WTC11 (cell line): ENCODE measurements around the gene ARHGAP15.

ENCODE experiments used
- ATF3 ChIP-seq: sonication (generic); formaldehyde crosslinking; conservative IDR thresholded peaks from 2 replicates; pipeline ENCODE4 v1.8.1; 2022; ENCODE audit warnings: mild to moderate bottlenecking, missing genetic modification reagents
- CTCF ChIP-seq: fragments of 200-600 bp; IDR thresholded peaks from 2 replicates; pipeline ENCODE4 v1.8.0; 2022; ENCODE audit warnings: antibody characterized with exemption
- FOXK1 ChIP-seq: sonication (generic); formaldehyde crosslinking; IDR thresholded peaks from 2 replicates; pipeline ENCODE4 v1.8.0; 2022; ENCODE audit warnings: mild to moderate bottlenecking, moderate library complexity, missing genetic modification reagents
- JAZF1 ChIP-seq: fragments of 250-450 bp; sonication (Bioruptor Pico); IDR thresholded peaks from 2 replicates; pipeline ENCODE4 v1.9.0; 2021; ENCODE audit warnings: moderate library complexity, mild to moderate bottlenecking, inconsistent platforms
- TEAD4 ChIP-seq: sonication (generic); formaldehyde crosslinking; IDR thresholded peaks from 2 replicates; pipeline ENCODE4 v1.8.0; 2022; ENCODE audit warnings: mild to moderate bottlenecking, missing genetic modification reagents
- USF2 ChIP-seq: sonication (generic); formaldehyde crosslinking; IDR thresholded peaks from 2 replicates; pipeline ENCODE4 v1.8.1; 2023; ENCODE audit warnings: mild to moderate bottlenecking, missing genetic modification reagents, moderate library complexity
- ZBTB43 ChIP-seq: sonication (generic); formaldehyde crosslinking; IDR thresholded peaks from 2 replicates; pipeline ENCODE4 v1.8.1; 2023; ENCODE audit warnings: mild to moderate bottlenecking, missing genetic modification reagents
- ZNF121 ChIP-seq: sonication (generic); formaldehyde crosslinking; IDR thresholded peaks from 2 replicates; pipeline ENCODE4 v1.8.0; 2023; ENCODE audit warnings: missing genetic modification reagents

GRCh38 chr2:143181494-143181893, 52.3 kb downstream of the ARHGAP15 start:
- TF ChIP-seq CTCF (no peak), ATF3 (no peak), ZBTB43 (CRISPR knock-in tag) (no peak), ZNF121 (CRISPR knock-in tag) (no peak), TEAD4 (CRISPR knock-in tag) (no peak), JAZF1 (CRISPR knock-in tag) (no peak), USF2 (CRISPR knock-in tag) (no peak), FOXK1 (CRISPR knock-in tag) (no peak)
